Airway epithelial cell (primary cell): ENCODE data around the gene PGP. TPM values are rescaled to one million over a fixed set of nuclear protein-coding genes. Genes with fewer than 3 reads are reported as not detected.

Experiments used
- total RNA-seq: library from RNA; depleted of rRNA; stranded (reverse); fragments of >200 nt; gene quantifications from 2 replicates; pipeline ENCODE4 v1.2.3, GENCODE V29; 2015

Gene PGP, protein sequence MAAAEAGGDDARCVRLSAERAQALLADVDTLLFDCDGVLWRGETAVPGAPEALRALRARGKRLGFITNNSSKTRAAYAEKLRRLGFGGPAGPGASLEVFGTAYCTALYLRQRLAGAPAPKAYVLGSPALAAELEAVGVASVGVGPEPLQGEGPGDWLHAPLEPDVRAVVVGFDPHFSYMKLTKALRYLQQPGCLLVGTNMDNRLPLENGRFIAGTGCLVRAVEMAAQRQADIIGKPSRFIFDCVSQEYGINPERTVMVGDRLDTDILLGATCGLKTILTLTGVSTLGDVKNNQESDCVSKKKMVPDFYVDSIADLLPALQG
- 21.9 and 26.8 TPM in 2 replicates for total RNA-seq

DNA sequence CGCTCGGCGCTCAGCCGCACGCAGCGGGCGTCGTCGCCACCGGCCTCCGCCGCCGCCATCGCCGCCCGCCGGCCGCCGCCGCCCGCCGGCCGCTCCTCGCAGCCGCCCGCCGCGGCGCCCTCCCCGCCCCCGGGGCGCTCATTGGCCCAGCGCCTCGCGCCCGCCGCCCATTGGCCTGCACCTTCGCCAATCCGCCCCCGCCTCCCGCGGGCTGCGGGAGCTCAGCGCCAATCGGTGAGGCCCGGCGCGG is at the start of gene PGP:
TSS of gene PGP (minus strand) at position 122 of the 250 bp plus-strand sequence. CDS start at position 59, 63 bp downstream.

DNA sequence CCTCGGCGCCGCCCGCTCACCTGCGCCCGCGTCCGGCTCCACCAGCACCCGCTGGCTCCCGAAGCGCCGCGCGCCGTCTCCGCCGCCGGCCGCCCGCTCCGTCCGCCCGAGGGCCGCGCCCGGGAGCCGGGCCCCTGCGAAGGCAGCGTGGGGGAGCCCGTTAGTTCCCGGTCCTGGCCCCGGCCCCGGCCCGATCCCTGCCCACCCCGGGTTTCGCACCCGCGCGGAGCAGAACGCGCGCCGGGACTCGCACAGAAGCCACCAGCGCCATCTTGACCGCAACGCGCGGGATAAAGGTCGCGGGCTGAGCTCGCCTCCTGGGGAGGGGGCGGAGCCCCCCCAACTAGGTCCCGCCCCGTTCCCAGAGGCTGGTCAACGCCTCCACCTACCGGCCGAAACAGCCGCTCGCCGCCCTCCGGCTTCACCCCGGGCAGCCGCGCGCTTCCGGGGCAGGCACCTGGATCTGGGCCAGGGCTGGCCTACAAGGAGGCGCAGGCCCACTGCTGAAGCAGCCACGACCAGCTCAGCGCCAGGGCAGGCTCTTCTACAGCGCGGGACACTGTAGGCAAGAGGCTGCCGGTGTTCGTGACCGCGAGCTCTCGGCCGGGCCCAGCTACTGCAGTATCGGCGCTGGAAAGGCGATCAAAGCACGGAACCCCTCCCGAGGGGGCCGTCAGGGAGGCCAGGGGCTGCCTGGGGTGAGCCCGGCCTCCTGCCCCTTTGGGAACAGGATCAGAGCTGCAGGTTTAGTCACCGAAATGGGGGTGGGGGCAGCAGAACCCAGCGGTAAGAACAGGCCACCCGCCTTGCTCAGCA is 36.9 kb upstream of the PGP start, which contains the start of gene ECI1:
TSS of gene ECI1 (minus strand) at position 292 of the 816 bp plus-strand sequence. CDS start at position 271, 21 bp downstream.

DNA sequence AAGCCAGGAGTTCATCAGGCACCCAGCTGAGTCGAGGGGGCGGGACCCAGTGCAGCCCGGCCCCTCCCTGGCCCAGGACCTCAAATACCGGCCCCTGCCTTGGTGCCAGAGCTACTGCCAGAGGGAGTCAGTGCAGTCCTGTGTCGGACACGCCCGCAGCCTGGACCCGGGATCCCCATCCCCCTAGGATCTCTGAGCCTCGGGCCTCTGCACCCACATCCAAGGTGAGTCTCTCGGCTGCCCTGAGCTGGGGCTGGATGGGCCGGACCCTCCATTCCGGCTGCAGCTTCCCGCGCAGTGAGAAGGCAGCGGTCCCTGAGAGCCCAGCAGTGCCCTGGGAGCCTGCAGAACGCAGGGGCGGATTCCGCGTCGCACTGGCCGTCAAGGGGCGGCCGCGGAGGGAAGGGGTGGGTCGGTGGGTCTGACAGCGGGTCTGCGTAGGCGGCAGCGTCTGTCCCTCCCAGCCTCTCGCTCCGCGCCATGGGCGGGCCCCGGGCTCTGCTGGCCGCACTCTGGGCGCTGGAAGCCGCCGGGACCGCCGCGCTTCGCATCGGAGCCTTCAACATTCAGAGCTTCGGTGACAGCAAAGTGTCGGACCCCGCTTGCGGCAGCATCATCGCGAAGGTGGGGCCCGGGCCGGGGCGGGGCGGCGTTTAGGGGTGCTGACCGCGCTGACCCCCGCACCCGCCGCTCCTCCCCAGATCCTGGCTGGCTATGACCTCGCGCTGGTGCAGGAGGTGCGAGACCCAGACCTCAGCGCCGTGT is 21.9 kb upstream of the PGP start, which contains the start of gene DNASE1L2:
TSS of gene DNASE1L2 (plus strand) at position 108 of the 765 bp plus-strand sequence. CDS start at position 481, 373 bp downstream.

DNA sequence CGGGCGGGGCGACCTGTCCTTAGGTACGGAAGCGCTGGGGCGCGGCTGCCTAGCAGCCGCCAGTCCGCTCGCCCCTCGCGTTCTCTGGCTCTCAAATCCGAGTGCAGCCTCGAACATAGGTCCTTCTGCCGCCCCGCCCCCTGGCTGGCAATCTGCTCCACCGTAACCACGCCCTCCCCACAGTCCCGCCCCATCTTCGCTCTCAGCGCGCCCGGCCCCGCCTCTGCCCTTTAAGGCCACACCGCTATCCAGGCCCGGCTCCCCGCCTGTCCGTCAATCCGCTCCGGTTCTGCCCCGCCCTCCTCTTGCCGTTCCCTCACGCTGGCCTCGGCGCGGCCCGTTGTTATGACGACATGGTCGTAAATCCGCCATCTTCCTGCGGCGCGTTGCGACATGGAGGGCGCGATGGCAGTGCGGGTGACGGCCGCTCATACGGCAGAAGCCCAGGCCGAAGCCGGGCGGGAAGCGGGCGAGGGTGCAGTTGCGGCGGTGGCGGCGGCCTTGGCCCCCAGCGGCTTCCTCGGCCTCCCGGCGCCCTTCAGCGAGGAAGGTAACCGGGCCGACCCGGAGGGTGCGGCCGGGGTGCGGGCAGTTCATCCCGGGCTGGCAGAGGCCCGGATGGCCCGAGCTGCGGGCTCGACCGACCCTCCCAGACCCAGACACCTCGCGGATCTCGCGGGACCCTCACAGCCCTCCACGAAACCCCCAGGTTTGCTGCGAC is 8.7 kb upstream of the PGP start, which contains the start of gene E4F1:
TSS of gene E4F1 (plus strand) at position 371 of the 721 bp plus-strand sequence. CDS start at position 394, 23 bp downstream.

DNA sequence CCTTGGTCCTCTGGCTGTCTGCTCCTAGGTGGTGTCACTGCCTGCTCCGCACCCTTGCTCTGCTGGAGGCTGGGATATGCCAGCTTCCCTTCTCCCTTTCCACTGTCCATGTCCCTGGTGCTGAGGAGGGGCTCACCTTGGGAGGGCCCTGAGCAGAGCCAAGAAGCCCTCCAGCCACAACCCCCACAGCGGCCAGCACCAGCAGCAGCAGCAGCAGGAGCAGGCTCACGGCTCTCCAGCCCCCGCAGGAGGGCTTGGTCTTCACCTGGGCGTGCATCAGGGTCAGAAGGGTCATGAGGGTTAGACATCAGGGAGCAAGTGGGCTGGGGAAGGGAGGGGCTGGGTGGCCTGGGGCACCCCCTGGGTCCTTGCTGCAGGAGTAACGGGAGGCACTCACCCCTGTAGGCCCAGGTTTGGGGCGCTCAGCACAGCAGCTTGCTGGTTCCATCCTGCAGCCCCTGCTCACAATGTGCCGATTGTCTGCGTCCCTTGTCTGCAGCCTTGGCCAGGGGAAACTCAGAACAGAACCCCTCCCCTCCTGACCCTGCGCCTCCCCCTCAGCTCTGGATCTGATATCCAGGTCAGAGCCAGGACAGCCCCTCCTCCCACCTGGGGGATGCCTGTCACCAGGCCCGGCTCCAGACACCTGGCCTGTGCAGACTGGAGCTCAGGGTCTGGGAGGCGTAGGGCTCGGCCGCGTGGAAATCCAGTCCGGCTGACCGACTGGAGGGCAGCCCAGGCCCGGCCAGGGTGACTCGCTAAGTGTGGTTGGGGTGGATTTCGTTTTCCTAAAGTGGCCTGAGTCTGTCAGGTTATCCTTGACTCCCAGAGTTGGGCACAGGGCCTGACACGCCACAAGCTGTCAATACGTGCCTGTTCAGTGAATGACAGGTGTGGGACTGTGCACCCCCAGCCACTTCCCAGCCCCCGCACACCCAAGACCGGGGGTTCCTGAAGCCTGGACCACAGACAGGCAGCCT is 4.0 kb downstream of the PGP start, which contains the start of gene BRICD5:
TSS of gene BRICD5 (minus strand) at position 478 of the 980 bp plus-strand sequence. CDS start at position 448, 30 bp downstream.

DNA sequence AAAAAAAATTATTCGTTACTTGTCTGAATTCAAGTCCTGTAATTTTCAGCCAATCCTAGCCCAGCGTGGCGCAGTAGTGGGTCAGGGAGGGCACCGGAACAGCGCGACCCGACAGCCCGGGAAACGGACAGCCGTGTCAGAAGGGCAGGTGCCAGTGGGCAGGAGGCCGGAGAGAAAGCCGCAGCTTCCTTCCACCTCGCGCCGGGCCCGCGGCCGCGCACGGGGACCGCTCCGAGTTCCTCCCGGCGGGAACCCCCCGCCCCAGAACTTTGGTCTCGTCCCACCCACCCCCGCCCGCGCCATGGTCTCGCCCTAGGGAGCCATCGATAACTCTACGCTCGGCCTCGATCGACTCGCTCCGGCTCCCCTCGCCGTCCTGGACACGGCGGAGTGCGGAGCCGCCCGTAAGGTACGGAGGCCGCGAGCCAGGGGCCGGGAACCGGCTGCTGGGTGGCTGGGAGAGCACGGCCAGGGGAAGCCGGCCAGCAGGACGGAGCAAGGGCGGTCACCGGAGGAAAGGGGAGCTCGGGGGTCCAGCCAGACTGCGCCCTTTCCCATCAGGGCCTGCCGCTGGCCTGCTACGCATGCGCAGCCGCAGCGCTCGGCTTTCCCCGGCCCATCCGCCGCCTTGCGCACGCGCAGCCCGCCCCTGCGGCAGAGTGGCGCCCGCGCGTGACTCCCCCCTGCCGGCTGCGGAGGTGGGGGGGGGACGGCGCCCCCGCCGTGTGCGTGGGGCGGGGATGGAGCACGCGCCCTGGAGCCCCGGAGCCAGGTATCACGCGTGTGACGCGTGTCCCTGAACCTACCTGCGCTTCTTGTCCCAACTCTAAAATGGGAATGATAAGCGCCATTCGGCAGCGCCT is 9.3 kb downstream of the PGP start, which contains the start of gene MLST8:
TSS of gene MLST8 (plus strand) at position 351 of the 863 bp plus-strand sequence. CDS start 632 bp downstream, outside the sequence.

DNA sequence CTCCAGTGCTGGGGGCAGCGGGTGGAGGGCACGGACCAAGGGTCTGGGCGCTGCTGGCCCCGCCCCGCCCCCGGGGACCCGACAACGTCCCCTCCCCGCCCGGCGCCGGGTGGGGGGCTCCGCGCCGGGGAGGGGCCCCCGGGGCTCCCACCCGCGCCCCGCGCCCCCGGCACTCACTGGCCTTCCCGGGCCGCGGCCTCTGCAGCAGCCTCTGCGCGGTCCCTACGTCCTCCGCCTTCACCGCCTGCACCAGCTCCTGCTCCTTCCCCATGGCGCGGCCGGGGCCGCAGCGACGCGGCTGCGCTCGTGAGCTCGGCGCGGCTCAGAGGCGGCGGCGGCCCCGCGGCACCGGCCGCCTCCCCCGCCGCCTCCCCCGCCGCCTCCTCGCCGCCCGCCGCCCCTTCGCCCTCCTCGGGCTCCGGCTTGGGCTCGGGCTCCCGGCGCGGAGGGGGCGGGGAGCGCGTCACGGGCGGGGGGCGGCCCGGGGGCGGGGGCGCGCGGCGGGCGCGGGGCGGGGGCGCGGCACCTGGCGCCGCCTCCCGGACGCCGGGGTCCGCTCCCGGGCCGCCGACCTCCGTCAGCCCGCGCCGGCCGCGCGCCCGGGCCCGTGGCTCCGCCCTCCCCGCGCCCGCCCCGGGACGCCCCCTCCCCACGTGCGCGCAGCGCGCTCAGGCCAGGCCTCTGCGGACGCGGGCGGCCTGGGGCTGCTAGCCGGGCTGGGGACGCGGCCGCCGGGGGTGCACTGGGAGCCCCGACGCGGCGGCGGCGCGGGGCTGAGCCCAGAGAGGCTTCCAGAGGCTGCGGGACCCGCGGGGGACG is 18.3 kb downstream of the PGP start, which contains the start of gene CASKIN1:
TSS of gene CASKIN1 (minus strand) at position 444 of the 819 bp plus-strand sequence. CDS start at position 271, 173 bp downstream.

Other genes with a start within 250 kb of the PGP start
- not detected in 2 replicates for gene RNF151, start 248.0 kb downstream of the PGP start, total RNA-seq
- gene TBL3, start 242.8 kb downstream of the PGP start, total RNA-seq = 114 and 119 TPM in 2 replicates
- 1.1 and 2.2 TPM in 2 replicates for gene NOXO1, start 233.4 kb downstream of the PGP start, total RNA-seq
- 20.3 and 22.9 TPM in 2 replicates for gene GFER, start 230.6 kb downstream of the PGP start, total RNA-seq
- 2.1 and 5.4 TPM in 2 replicates for gene SYNGR3, start 224.9 kb downstream of the PGP start, total RNA-seq
- 52.9 and 61.7 TPM in 2 replicates for gene ZNF598, start 205.0 kb downstream of the PGP start, total RNA-seq
- gene NPW, start 195.1 kb downstream of the PGP start, total RNA-seq = 3.6 and 4.0 TPM in 2 replicates
- gene NHERF2, start 187.9 kb downstream of the PGP start, total RNA-seq = 24.8 and 25.5 TPM in 2 replicates
- gene NTHL1, start 167.0 kb downstream of the PGP start, total RNA-seq = 32.8 and 43.2 TPM in 2 replicates
- gene TSC2, start 166.9 kb downstream of the PGP start, total RNA-seq = 33.8 and 35.0 TPM in 2 replicates
- 43.3 and 71.5 TPM in 2 replicates for gene PKD1, start 78.9 kb downstream of the PGP start, total RNA-seq
- gene RAB26, start 66.2 kb downstream of the PGP start, total RNA-seq = 0.49 and 5.0 TPM in 2 replicates
- 58.2 and 65.4 TPM in 2 replicates for gene TRAF7, start 59.1 kb downstream of the PGP start, total RNA-seq
- 0.42 and 0.46 TPM in 2 replicates for gene CASKIN1, start 18.2 kb downstream of the PGP start, total RNA-seq
- 68.9 and 81.9 TPM in 2 replicates for gene MLST8, start 9.4 kb downstream of the PGP start, total RNA-seq
- gene BRICD5, start 4.0 kb downstream of the PGP start, total RNA-seq = 2.5 and 3.5 TPM in 2 replicates
- gene E4F1, start 8.8 kb upstream of the PGP start, total RNA-seq = 23.9 and 26.2 TPM in 2 replicates
- gene DNASE1L2, start 21.6 kb upstream of the PGP start, total RNA-seq = 0.19 and 0.21 TPM in 2 replicates
- gene ECI1, start 36.7 kb upstream of the PGP start, total RNA-seq = 36.0 and 39.4 TPM in 2 replicates
- 178 and 219 TPM in 2 replicates for gene RNPS1, start 53.3 kb upstream of the PGP start, total RNA-seq
- gene ABCA3, start 125.9 kb upstream of the PGP start, total RNA-seq = 0.56 TPM in 1 of 2 replicates, not detected in the other
- gene CCNF, start 214.6 kb upstream of the PGP start, total RNA-seq = 19.6 and 22.9 TPM in 2 replicates
- 11.4 and 19.5 TPM in 2 replicates for gene TEDC2, start 245.3 kb upstream of the PGP start, total RNA-seq